HG02759 (cell line): Measurements from ENCODE around the gene PRKAG3.
"Not testable (repeated sequence)": the region's sequence is repeated elsewhere in the genome, so short reads cannot be mapped to it uniquely, and the experiment has no call there.

ENCODE experiments used
- ATAC-seq: cut with Tn5 transposase; IDR thresholded peaks from one replicate; pipeline ENCODE4 v1.9.1; 2021; ENCODE audit warnings: mild to moderate bottlenecking, moderate library complexity; ENCODE audit not compliant: unreplicated experiment

The PRKAG3 gene

GRCh38 chr2:218863021-218863520 lies 31.5 kb upstream of the PRKAG3 start:
- ATAC-seq = no peak

- no peak for ATAC-seq
Measured at GRCh38 chr2:218861645-218862318, 30.2 kb upstream of the PRKAG3 start.

- no peak for ATAC-seq
Measured at GRCh38 chr2:218860950-218861381, 29.4 kb upstream of the PRKAG3 start.

- no peak for ATAC-seq
Measured at GRCh38 chr2:218859988-218860831, 28.6 kb upstream of the PRKAG3 start.

- no peak for ATAC-seq
Measured at GRCh38 chr2:218859556-218859987, 28.0 kb upstream of the PRKAG3 start, which contains the start of gene WNT6. WNT6 (plus strand) TSS chr2:218859805; CDS start chr2:218860038, 233 bp downstream.

GRCh38 chr2:218858671-218859555 lies 27.3 kb upstream of the PRKAG3 start:
- ATAC-seq = no peak

- no peak for ATAC-seq
Measured at GRCh38 chr2:218858138-218858445, 26.5 kb upstream of the PRKAG3 start.

- no peak for ATAC-seq
Measured at GRCh38 chr2:218857371-218858137, 26.0 kb upstream of the PRKAG3 start.

GRCh38 chr2:218856896-218857243 lies 25.3 kb upstream of the PRKAG3 start:
- ATAC-seq = no peak

- no peak for ATAC-seq
Measured at GRCh38 chr2:218856167-218856895, 24.7 kb upstream of the PRKAG3 start.

GRCh38 chr2:218855305-218856166 lies 23.9 kb upstream of the PRKAG3 start:
- no peak for ATAC-seq

GRCh38 chr2:218854860-218855259 lies 23.3 kb upstream of the PRKAG3 start:
- no peak for ATAC-seq

- ATAC-seq = no peak
Measured at GRCh38 chr2:218853766-218854165, 22.2 kb upstream of the PRKAG3 start.

- ATAC-seq = no peak
Measured at GRCh38 chr2:218852911-218853667, 21.5 kb upstream of the PRKAG3 start.

GRCh38 chr2:218851286-218851685 lies 19.7 kb upstream of the PRKAG3 start:
- no peak for ATAC-seq

- ATAC-seq = no peak
Measured at GRCh38 chr2:218850796-218851195, 19.2 kb upstream of the PRKAG3 start.

- no peak for ATAC-seq
Measured at GRCh38 chr2:218849721-218850120, 18.1 kb upstream of the PRKAG3 start.

- ATAC-seq = not testable (repeated sequence)
Measured at GRCh38 chr2:218846963-218847362, 15.4 kb upstream of the PRKAG3 start.
